Immature natural killer cell (primary cell): ENCODE measurements around the gene SEC14L6. TPM values are rescaled to one million over a fixed set of nuclear protein-coding genes. Genes with fewer than 3 reads are reported as not detected.

Experiments used
- DNase-seq, 3 donors: peaks; one replicate each; pipeline ENCODE4 v3.0.0; 2022; ENCODE audit warnings: mixed read lengths in 1 of 3
- H3K27ac Mint-ChIP-seq, 6 donors: one replicate each; pipeline ENCODE4 v1.8.0; 2020; ENCODE audit warnings: mixed read lengths in 6 of 6, mild to moderate bottlenecking in 5 of 6, inconsistent platforms in 4 of 6, moderate library complexity in 3 of 6
- H3K27me3 Mint-ChIP-seq, 3 donors: one replicate each; pipeline ENCODE4 v1.8.0; 2020 to 2021; ENCODE audit warnings: low read depth in 3 of 3, mild to moderate bottlenecking in 3 of 3, mixed read lengths in 3 of 3, moderate library complexity in 3 of 3, inconsistent platforms in 1 of 3
- H3K36me3 Mint-ChIP-seq, 3 donors: one replicate each; pipeline ENCODE4 v1.8.0; 2020; ENCODE audit warnings: mixed read lengths in 3 of 3, inconsistent platforms in 2 of 3, mild to moderate bottlenecking in 2 of 3
- H3K4me1 Mint-ChIP-seq, 2 donors: one replicate each; pipeline ENCODE4 v1.8.0; 2020; ENCODE audit warnings: inconsistent platforms in 2 of 2, mild to moderate bottlenecking in 2 of 2, mixed read lengths in 2 of 2, moderate library complexity in 1 of 2
- H3K4me3 Mint-ChIP-seq, 5 donors: one replicate each; pipeline ENCODE4 v1.8.0; 2020; ENCODE audit warnings: mild to moderate bottlenecking in 5 of 5, mixed read lengths in 5 of 5, inconsistent platforms in 3 of 5, moderate library complexity in 3 of 5
- H3K9me3 Mint-ChIP-seq, 6 donors: one replicate each; pipeline ENCODE4 v1.8.0; 2020; ENCODE audit warnings: mild to moderate bottlenecking in 6 of 6, mixed read lengths in 6 of 6, inconsistent platforms in 4 of 6, moderate library complexity in 3 of 6
- polyA plus RNA-seq, 3 donors: library from polyadenylated mRNA; unstranded; fragments of 300-500 nt; fragmentation: Illumina TruSeq; gene quantifications; one replicate each; pipeline ENCODE4 v1.2.3, GENCODE V29; 2021

The SEC14L6 gene
- polyA plus RNA-seq, 3 donors from 2014 or later: 1.0 TPM; not detected in 2

DNA sequence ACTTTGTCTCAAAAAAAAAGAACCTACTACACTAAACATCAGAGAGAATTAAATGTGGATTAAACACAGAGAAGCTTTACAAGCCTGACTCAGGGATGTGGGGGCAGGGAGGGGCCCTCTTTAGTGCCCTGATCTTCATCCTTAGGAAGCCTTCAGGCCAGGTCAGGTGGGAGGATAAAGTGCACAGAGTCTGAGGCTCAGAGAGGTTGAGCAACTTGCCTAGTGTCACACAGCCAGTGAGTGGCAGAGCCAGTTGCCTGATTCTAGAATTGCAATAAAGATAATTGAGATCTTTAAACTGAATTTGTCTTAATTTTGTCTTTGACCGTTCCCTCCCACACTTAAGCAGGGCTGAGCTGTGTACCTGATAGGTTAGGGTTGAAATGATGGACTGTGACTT is 7.2 kb downstream of the SEC14L6 start:
- H3K4me1 Mint-ChIP-seq: peaks cover 1 to 9% of the 10 kb centered on the region in 2 donors
- no peaks in the 10 kb centered on the region for H3K9me3 Mint-ChIP-seq
- H3K36me3 Mint-ChIP-seq: no peaks in the 10 kb centered on the region
- H3K4me3 Mint-ChIP-seq: no peak overlapping the region
- H3K27me3 Mint-ChIP-seq: peaks cover 10 to 20% (median 16%) of the 10 kb centered on the region in 3 donors
- no peak for DNase-seq
- no peak overlapping the region for H3K27ac Mint-ChIP-seq

GRCh38 chr22:30538280-30538679 is 8.3 kb downstream of the SEC14L6 start:
- Mint-ChIP-seq H3K9me3 (no peaks in the 10 kb centered on the region), H3K36me3 (peaks cover 0 to 5% (median 0%) of the 10 kb centered on the region in 3 donors), H3K27me3 (peaks cover 12 to 16% (median 16%) of the 10 kb centered on the region in 3 donors), H3K4me3 (no peak overlapping the region), H3K4me1 (peaks cover 1 to 9% of the 10 kb centered on the region in 2 donors), H3K27ac (no peak overlapping the region)
- no peak for DNase-seq

- H3K9me3 Mint-ChIP-seq: no peaks in the 10 kb centered on the region
Measured at GRCh38 chr22:30537083-30537731, 9.3 kb downstream of the SEC14L6 start.

GRCh38 chr22:30535182-30535581 is 11.4 kb downstream of the SEC14L6 start:
- H3K9me3 Mint-ChIP-seq: no peaks in the 10 kb centered on the region
- no peak overlapping the region for H3K27ac Mint-ChIP-seq
- peaks cover 0 to 5% (median 0%) of the 10 kb centered on the region in 3 donors for H3K36me3 Mint-ChIP-seq
- H3K4me3 Mint-ChIP-seq: no peak overlapping the region
- peaks cover 1 to 9% of the 10 kb centered on the region in 2 donors for H3K4me1 Mint-ChIP-seq
- H3K27me3 Mint-ChIP-seq: peaks cover 5 to 7% (median 5%) of the 10 kb centered on the region in 3 donors
- no peak for DNase-seq

More at GRCh38 chr22:30537083-30537731, 9.3 kb downstream of the SEC14L6 start:
- no peak for DNase-seq
- peaks cover 1 to 9% of the 10 kb centered on the region in 2 donors for H3K4me1 Mint-ChIP-seq
- no peak overlapping the region for H3K27ac Mint-ChIP-seq
- no peak overlapping the region for H3K4me3 Mint-ChIP-seq
- H3K27me3 Mint-ChIP-seq: peaks cover 10 to 13% (median 12%) of the 10 kb centered on the region in 3 donors
- peaks cover 0 to 5% (median 0%) of the 10 kb centered on the region in 3 donors for H3K36me3 Mint-ChIP-seq

- Mint-ChIP-seq H3K36me3 (peaks cover 0 to 5% (median 0%) of the 10 kb centered on the region in 3 donors), H3K9me3 (no peaks in the 10 kb centered on the region), H3K4me3 (no peak overlapping the region), H3K27ac (no peak overlapping the region), H3K4me1 (peaks cover 1 to 9% of the 10 kb centered on the region in 2 donors), H3K27me3 (peaks cover 2% of the 10 kb centered on the region in 3 donors)
- no peak for DNase-seq
Measured at GRCh38 chr22:30531651-30532608, 14.6 kb downstream of the SEC14L6 start.

GRCh38 chr22:30526656-30527055 is 19.9 kb downstream of the SEC14L6 start:
- peaks cover 2 to 6% (median 2%) of the 10 kb centered on the region in 3 donors for H3K27me3 Mint-ChIP-seq
- H3K4me1 Mint-ChIP-seq: no peaks in the 10 kb centered on the region
- H3K9me3 Mint-ChIP-seq: no peaks in the 10 kb centered on the region
- DNase-seq: no peak
- H3K36me3 Mint-ChIP-seq: no peaks in the 10 kb centered on the region
- H3K4me3 Mint-ChIP-seq: no peak overlapping the region
- H3K27ac Mint-ChIP-seq: no peak overlapping the region

- Mint-ChIP-seq H3K9me3 (no peaks in the 10 kb centered on the region), H3K4me3 (no peak overlapping the region), H3K4me1 (no peaks in the 10 kb centered on the region), H3K36me3 (no peaks in the 10 kb centered on the region), H3K27me3 (peaks cover 2 to 13% (median 2%) of the 10 kb centered on the region in 3 donors), H3K27ac (no peak overlapping the region)
- DNase-seq: no peak
Measured at GRCh38 chr22:30523646-30524489, 22.7 kb downstream of the SEC14L6 start.

- no peak overlapping the region for H3K4me3 Mint-ChIP-seq
- H3K4me1 Mint-ChIP-seq: no peaks in the 10 kb centered on the region
- no peaks in the 10 kb centered on the region for H3K9me3 Mint-ChIP-seq
- no peaks in the 10 kb centered on the region for H3K36me3 Mint-ChIP-seq
- H3K27ac Mint-ChIP-seq: no peak overlapping the region
- no peak for DNase-seq
- H3K27me3 Mint-ChIP-seq: peaks cover 2 to 13% (median 2%) of the 10 kb centered on the region in 3 donors
Measured at GRCh38 chr22:30521368-30522156, 25.0 kb downstream of the SEC14L6 start.

GRCh38 chr22:30519842-30520425 is 26.6 kb downstream of the SEC14L6 start:
- no peak overlapping the region for H3K4me3 Mint-ChIP-seq
- H3K9me3 Mint-ChIP-seq: no peaks in the 10 kb centered on the region
- H3K36me3 Mint-ChIP-seq: no peaks in the 10 kb centered on the region
- DNase-seq: no peak
- peaks cover 2 to 14% (median 5%) of the 10 kb centered on the region in 3 donors for H3K27me3 Mint-ChIP-seq
- no peak overlapping the region for H3K27ac Mint-ChIP-seq
- no peaks in the 10 kb centered on the region for H3K4me1 Mint-ChIP-seq

- no peak for DNase-seq
- H3K36me3 Mint-ChIP-seq: no peaks in the 10 kb centered on the region
- no peaks in the 10 kb centered on the region for H3K4me1 Mint-ChIP-seq
- H3K4me3 Mint-ChIP-seq: no peak overlapping the region
- peaks cover 0 to 10% (median 2%) of the 10 kb centered on the region in 3 donors for H3K27me3 Mint-ChIP-seq
- H3K27ac Mint-ChIP-seq: no peak overlapping the region
- H3K9me3 Mint-ChIP-seq: no peaks in the 10 kb centered on the region
Measured at GRCh38 chr22:30516731-30517130, 29.8 kb downstream of the SEC14L6 start.

DNA sequence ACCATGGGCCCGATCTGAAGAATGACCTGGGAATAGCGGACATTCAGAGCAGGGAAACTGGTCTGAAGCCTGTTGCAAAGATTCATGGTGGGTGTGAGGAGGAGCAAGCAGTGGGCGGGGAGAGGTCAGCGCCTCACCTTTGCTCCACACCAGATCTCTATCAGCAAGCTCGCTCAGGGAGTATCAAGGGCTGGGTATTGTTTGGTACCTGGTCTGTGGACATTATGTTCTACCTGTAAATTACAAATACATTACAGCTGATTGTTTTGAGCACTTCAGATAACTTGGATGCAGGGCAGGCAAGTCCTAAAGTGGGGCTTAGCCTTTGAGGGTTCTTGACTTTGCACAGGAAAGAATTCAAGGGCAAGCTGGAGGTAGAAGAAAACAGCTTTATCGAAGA is 30.3 kb downstream of the SEC14L6 start:
- Mint-ChIP-seq H3K36me3 (no peaks in the 10 kb centered on the region), H3K27me3 (peaks cover 0 to 5% (median 2%) of the 10 kb centered on the region in 3 donors), H3K9me3 (no peaks in the 10 kb centered on the region), H3K4me1 (no peaks in the 10 kb centered on the region), H3K4me3 (no peak overlapping the region), H3K27ac (no peak overlapping the region)
- no peak for DNase-seq

DNA sequence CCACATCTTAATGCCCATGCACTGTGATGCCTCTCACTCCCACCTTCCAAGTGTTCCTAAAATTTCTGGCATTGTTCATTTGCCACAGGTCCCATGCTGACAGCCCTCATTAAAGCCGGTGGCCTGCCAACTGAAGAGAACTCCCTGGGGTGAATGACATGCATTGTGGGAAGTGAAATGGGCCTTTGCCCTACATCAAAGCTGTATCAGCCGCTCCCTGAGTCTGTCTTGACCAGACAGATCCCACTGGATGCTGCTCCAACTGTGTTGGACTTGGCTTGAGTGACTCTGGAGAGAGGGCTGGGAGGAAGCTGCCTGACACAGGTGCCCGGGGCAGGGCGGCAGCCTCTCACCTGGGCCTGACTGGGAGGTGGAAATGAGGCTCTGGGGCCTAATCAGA is 32.3 kb downstream of the SEC14L6 start:
- no peak overlapping the region for H3K4me3 Mint-ChIP-seq
- H3K27ac Mint-ChIP-seq: no peak overlapping the region
- H3K27me3 Mint-ChIP-seq: peaks cover 0 to 7% (median 6%) of the 10 kb centered on the region in 3 donors
- no peaks in the 10 kb centered on the region for H3K36me3 Mint-ChIP-seq
- no peak for DNase-seq
- no peaks in the 10 kb centered on the region for H3K9me3 Mint-ChIP-seq
- H3K4me1 Mint-ChIP-seq: no peaks in the 10 kb centered on the region
